GM18870 (cell line): ENCODE measurements around the gene SIN3A.
A peak's percentile ranks its signal among the peaks of the same experiment; 100 is the strongest.
"Not testable (repeated sequence)": the region's sequence is repeated elsewhere in the genome, so short reads cannot be mapped to it uniquely, and the experiment has no call there.

Experiments used
- ATAC-seq: cut with Tn5 transposase; IDR thresholded peaks from one replicate; pipeline ENCODE4 v1.9.1; 2021; ENCODE audit warnings: moderate library complexity; ENCODE audit not compliant: unreplicated experiment

SIN3A gene

GRCh38 chr15:75383986-75384385, 67.5 kb downstream of the SIN3A start:
- ATAC-seq = not testable (repeated sequence)

GRCh38 chr15:75380773-75381172, 70.7 kb downstream of the SIN3A start:
- ATAC-seq = no peak

- ATAC-seq = no peak
Observed at GRCh38 chr15:75371901-75372688, 79.4 kb downstream of the SIN3A start.

GRCh38 chr15:75371486-75371885, 80.0 kb downstream of the SIN3A start:
- no peak for ATAC-seq

DNA sequence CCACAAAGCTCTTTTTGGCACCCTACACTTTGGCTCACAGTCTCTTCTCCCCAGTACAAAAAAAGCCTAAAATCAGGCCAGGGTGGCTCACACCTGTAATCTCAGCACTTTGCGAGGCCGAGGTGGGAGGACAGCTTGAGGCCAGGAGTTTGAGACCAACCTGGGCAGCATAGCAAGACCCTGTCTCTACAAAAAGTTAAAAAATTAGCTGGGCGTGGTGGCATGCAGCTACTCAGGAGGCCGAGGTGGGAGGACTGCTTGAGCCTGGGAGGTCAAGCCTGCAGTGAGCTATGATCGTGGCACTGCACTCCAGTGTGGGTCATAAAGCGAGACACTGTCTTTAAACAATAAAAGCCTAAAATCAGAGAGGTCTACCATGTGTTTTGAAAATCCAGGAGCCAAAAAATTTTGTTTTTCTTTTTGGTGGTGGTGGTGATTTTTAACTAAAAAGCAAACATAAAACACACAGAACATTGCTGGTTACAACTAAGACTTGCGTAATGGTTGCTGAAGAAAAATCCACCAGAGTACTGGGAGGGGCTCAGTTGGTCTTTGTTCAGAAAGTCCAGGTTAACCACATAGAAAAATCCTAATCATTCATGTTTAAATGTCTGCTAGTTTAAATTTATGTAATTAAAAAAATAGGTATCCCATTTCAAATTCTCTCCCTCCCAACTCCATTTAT, 81.5 kb downstream of the SIN3A start:
- no peak for ATAC-seq

- no peak for ATAC-seq
Observed at GRCh38 chr15:75368689-75369239, 82.7 kb downstream of the SIN3A start.

GRCh38 chr15:75367913-75368688, 83.4 kb downstream of the SIN3A start, which contains the start of gene MAN2C1:
TSS of gene MAN2C1 (minus strand) at chr15:75368607. CDS start at chr15:75368583, 24 bp downstream.
- ATAC-seq = peak; percentile 85

DNA sequence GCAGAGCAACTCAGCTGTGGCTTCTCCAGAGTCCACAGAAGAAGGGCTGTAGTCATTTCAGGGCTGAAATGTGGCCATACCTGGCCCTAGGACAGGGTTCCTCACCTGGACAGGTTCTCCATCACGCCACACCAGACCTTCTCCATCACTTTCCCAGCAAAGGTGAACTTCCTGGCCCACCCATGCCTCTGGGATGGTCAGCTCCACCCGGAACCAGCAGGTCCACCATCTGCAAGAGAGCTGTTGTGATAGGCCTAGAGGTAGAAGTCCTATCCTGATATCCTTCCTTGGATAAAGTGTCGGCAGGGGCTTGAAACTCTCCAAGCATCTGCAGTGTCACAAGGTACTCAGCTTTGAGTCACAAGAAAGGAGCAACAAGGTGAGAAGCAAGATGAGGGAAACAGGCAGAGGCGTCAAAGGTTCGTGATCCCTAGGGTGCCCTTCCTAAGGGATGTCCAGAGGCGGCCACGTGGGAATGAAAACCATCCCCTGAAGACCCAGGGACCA, 84.0 kb downstream of the SIN3A start:
- no peak for ATAC-seq

DNA sequence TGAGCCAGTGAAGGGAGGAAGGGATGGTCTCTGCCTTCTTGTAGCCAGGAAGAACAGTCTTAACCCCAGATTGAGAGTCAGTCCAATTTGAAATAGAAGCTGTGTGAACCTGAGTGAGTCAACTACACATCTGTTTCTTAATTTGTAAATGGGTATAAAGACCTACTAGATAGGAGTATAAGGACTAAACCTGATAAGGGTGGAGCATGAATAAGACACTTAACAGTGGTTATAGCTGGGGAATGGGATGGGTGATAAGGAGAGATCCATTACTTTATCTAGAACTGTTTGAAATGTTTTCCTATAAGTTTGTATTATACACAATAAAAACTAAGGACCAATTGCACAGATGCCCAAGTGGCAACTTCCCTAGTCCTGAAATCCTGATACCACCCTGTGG, 84.5 kb downstream of the SIN3A start:
- no peak for ATAC-seq

DNA sequence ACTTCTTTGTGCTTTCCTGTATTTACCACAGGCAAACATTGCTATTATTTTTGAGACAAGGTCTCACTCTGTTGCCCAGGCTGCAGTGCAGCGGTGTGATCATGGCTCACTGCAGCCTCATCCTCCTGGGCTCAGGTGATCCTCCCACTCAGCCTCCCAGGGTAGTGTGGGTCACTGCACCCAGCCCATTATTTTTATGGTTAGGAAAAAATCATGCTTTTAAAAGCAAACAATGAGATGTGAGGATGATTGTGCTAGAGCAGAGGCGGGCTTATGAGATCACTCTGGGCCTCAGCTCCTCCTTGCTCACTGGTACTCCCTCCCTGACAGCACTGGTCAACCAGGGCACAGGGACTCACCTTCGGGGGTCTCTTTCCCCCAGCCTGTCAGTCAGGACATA, 85.3 kb downstream of the SIN3A start:
- no peak for ATAC-seq

DNA sequence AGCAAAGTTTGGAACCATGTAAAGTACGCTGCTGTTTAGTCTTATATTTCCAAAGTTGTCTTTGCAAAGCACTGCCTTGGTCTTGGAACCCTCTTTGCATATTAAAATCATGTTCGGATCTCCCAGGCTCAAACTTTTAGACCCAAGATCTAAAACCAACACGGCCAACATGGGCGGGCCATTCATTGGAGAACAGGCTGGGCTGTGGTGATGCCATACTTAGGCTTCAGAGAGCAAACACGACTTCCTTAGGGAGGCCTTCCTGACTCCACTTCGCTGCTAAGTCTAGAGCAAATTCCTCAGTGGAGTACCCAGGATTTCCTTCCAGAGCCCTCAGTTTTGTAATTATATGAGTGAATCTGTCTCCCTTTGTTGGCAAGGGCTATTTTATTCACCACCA, 86.6 kb downstream of the SIN3A start:
- ATAC-seq = no peak

GRCh38 chr15:75363786-75364185, 87.7 kb downstream of the SIN3A start:
- no peak for ATAC-seq

GRCh38 chr15:75362642-75363249, 88.7 kb downstream of the SIN3A start:
- ATAC-seq = no peak

DNA sequence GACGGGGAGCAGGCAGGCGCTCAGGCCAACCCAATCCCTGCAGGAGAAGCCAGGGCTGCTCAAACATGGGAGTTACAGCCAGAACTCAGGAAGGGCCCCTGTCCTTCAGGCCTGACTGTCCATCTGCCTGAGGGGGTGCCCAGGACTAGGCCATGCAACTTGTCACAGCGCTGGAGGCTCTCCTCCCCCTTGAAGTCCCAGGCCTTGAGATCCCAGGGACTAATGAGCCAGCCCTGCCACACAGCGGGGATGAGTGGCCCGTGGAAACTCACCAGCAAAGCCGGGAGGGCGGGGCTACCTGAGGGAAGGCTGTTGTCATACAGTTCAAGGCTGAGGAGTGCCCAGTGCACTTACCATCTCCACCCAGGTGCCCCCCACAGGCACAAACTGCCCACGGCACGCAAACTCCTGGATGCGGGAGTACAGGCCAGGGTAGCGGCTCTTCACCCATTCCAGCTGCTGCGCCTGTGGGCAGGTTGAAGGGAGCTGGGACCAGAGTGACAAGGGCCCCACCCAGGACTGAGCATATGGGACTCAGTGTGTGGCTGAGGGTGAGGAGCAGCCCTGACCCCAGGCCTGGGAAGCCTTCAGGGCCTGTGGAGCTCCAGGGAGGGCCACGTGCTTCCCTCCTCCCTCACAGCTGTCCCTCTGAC, 89.4 kb downstream of the SIN3A start:
- no peak for ATAC-seq

GRCh38 chr15:75361361-75361988, 90.0 kb downstream of the SIN3A start:
- no peak for ATAC-seq

DNA sequence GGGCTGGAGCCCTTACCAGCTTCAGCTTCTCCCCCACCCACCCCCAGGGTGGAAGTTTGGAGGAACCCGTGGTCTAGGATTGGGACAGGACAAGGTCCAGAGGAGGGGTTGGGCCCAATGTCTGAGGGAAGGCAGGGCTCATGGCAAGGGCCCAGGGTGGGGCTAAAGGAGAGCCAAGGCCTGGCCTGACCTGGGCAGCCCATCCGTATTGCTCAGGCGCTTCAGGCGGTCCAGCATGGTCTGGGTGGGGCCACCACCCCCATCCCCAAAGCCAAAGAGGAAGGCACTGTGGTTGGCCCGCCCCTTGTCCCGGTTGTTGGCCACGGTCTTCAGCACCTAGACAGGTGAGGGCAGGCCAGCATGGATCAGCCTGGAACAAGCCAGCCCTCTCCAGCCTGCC, 90.6 kb downstream of the SIN3A start:
- ATAC-seq = no peak

- ATAC-seq = no peak
Observed at GRCh38 chr15:75360391-75360790, 91.1 kb downstream of the SIN3A start.

DNA sequence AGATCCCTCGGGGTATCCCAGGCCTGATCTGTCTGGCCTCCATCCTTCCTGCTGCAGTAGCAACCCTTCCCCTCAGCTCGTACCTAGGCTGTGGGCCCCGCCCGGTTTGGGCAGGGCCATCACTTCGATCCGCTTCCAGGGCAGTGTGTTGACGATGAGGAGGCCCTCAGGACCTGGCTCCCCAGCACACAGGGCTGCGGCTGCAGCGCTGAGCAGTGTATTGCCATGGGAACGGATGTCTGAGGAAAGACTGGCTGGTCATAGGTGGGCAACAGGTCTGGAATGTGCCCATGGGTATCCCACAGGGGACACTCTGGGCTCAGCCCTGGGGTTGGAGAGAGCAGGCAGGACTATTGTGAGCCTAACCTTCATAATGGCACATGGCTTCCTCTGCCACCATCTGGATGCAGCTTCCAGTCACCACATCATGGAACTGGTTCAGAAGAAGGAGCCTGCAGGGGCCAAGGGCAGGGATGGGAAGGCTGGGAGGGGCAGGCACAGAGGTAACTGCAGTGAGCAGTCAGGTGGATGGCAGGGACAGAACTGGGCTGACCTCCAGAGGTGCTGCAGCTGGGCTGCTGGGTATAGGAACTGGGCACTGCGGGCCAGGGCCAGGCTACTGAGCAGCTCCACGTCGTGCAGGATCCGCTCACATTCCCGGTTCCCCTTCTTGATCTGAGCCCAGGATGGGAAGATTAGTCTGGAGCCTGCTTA, 91.8 kb downstream of the SIN3A start:
- ATAC-seq = no peak
